Femur (tissue), 1 donor: ENCODE results near the gene PNMA8A.

ENCODE experiments used
- DNase-seq: peaks from one replicate; pipeline ENCODE4 v3.0.0-alpha.2; 2017

Gene PNMA8A

GRCh38 chr19:46491975-46492682 lies 20.8 kb upstream of the PNMA8A start:
- no peak for DNase-seq

- DNase-seq = no peak
Measured at GRCh38 chr19:46490774-46491173, 19.4 kb upstream of the PNMA8A start.

- DNase-seq = no peak
Measured at GRCh38 chr19:46489445-46490272, 18.3 kb upstream of the PNMA8A start.

- no peak for DNase-seq
Measured at GRCh38 chr19:46488551-46488950, 17.2 kb upstream of the PNMA8A start.

- peak; percentile 90 for DNase-seq
Measured at GRCh38 chr19:46487802-46488445, 16.6 kb upstream of the PNMA8A start.

GRCh38 chr19:46487178-46487801 lies 15.9 kb upstream of the PNMA8A start:
- DNase-seq = no peak

GRCh38 chr19:46486358-46486757 lies 15.0 kb upstream of the PNMA8A start:
- no peak for DNase-seq

- DNase-seq = no peak
Measured at GRCh38 chr19:46484656-46485055, 13.3 kb upstream of the PNMA8A start.

GRCh38 chr19:46482631-46483030 lies 11.3 kb upstream of the PNMA8A start:
- DNase-seq = no peak

GRCh38 chr19:46481947-46482346 lies 10.6 kb upstream of the PNMA8A start:
- peak; percentile 80 for DNase-seq

GRCh38 chr19:46481223-46481848 lies 10.0 kb upstream of the PNMA8A start:
- DNase-seq = no peak

GRCh38 chr19:46480415-46480814 lies 9.1 kb upstream of the PNMA8A start:
- peak; percentile 95 for DNase-seq

- DNase-seq = peak; percentile 74
Measured at GRCh38 chr19:46478356-46478986, 7.1 kb upstream of the PNMA8A start.

GRCh38 chr19:46475986-46476385 lies 4.6 kb upstream of the PNMA8A start:
- no peak for DNase-seq

- no peak for DNase-seq
Measured at GRCh38 chr19:46474211-46474610, 2.8 kb upstream of the PNMA8A start.

GRCh38 chr19:46472592-46472991 lies 1.2 kb upstream of the PNMA8A start:
- no peak for DNase-seq

- no peak for DNase-seq
Measured at GRCh38 chr19:46471811-46472543, 614 bp upstream of the PNMA8A start.

GRCh38 chr19:46470376-46470775 lies 987 bp downstream of the PNMA8A start:
- DNase-seq = no peak

GRCh38 chr19:46469541-46470185 lies 1.7 kb downstream of the PNMA8A start:
- DNase-seq = no peak

- DNase-seq = peak; percentile 78
Measured at GRCh38 chr19:46466536-46467196, 4.7 kb downstream of the PNMA8A start.
